GM19397 (cell line): ENCODE results near the gene MAGI1.

ENCODE experiments used
- ATAC-seq: cut with Tn5 transposase; IDR thresholded peaks from one replicate; pipeline ENCODE4 v1.9.1; 2021; ENCODE audit warnings: mild to moderate bottlenecking, moderate library complexity; ENCODE audit not compliant: unreplicated experiment

Gene MAGI1

GRCh38 chr3:65948841-65949573 lies 89.7 kb downstream of the MAGI1 start:
- no peak for ATAC-seq

GRCh38 chr3:65946438-65946837 lies 92.3 kb downstream of the MAGI1 start:
- no peak for ATAC-seq

- no peak for ATAC-seq
These were observed 92.8 kb downstream of the MAGI1 start for GRCh38 chr3:65945953-65946352.

GRCh38 chr3:65945480-65945879 lies 93.2 kb downstream of the MAGI1 start:
- ATAC-seq: no peak

- ATAC-seq: no peak
These were observed 94.5 kb downstream of the MAGI1 start for GRCh38 chr3:65944252-65944651.

- no peak for ATAC-seq
These were observed 98.9 kb downstream of the MAGI1 start for GRCh38 chr3:65939801-65940246.

GRCh38 chr3:65939184-65939583 lies 99.5 kb downstream of the MAGI1 start:
- ATAC-seq: no peak

- ATAC-seq: no peak
These were observed 100.0 kb downstream of the MAGI1 start for GRCh38 chr3:65938676-65939075.

- ATAC-seq: no peak
These were observed 100.6 kb downstream of the MAGI1 start for GRCh38 chr3:65938147-65938546.

GRCh38 chr3:65936908-65937638 lies 101.6 kb downstream of the MAGI1 start:
- ATAC-seq: no peak

- ATAC-seq: no peak
These were observed 103.0 kb downstream of the MAGI1 start for GRCh38 chr3:65935724-65936123.

GRCh38 chr3:65930648-65931047 lies 108.1 kb downstream of the MAGI1 start:
- ATAC-seq: no peak

GRCh38 chr3:65928110-65928509 lies 110.6 kb downstream of the MAGI1 start:
- ATAC-seq: no peak

- no peak for ATAC-seq
These were observed 111.1 kb downstream of the MAGI1 start for GRCh38 chr3:65927576-65927975.

- ATAC-seq: no peak
These were observed 113.3 kb downstream of the MAGI1 start for GRCh38 chr3:65925254-65925954.

GRCh38 chr3:65924762-65925161 lies 114.0 kb downstream of the MAGI1 start:
- no peak for ATAC-seq

GRCh38 chr3:65922441-65922840 lies 116.3 kb downstream of the MAGI1 start:
- ATAC-seq: no peak

GRCh38 chr3:65919826-65920225 lies 118.9 kb downstream of the MAGI1 start:
- ATAC-seq: no peak

- ATAC-seq: no peak
These were observed 123.2 kb downstream of the MAGI1 start for GRCh38 chr3:65915477-65915876.

GRCh38 chr3:65914740-65915367 lies 123.9 kb downstream of the MAGI1 start:
- no peak for ATAC-seq

- no peak for ATAC-seq
These were observed 124.5 kb downstream of the MAGI1 start for GRCh38 chr3:65914032-65914739.
